GM12878 (cell line): ENCODE measurements around the gene BET1. TPM values are rescaled to one million over a fixed set of nuclear protein-coding genes. Genes with fewer than 3 reads are reported as not detected.

Source experiments
- ATAC-seq: fragments of 200-7000 bp; cut with Tn5 transposase; 3 replicates; pipeline ENCODE4 v1.9.1; 2020; ENCODE audit warnings: mild to moderate bottlenecking, moderate library complexity
- BruUV-seq: library from RNA; stranded (reverse); fragments of 400-500 nt; replicated peaks from 2 replicates; lab custom pipeline; 2021; lab: Mats Ljungman, UMichigan
- CTCF ChIA-PET: fragments of 300-600 bp; sonication (Branson Sonifier 250); formaldehyde crosslinking; extraction: SDS; loops from one replicate; lab custom pipeline; 2021; ENCODE audit warnings: inconsistent platforms; lab: Yijun Ruan, JAX
- POLR2A ChIA-PET: fragments of 350-600 bp; formaldehyde crosslinking; extraction: SDS; loops from one replicate; lab custom pipeline; 2021; ENCODE audit warnings: inconsistent platforms; lab: Charles Lee
- RAD21 ChIA-PET: fragments of 300-600 bp; sonication (Branson Sonifier 250); formaldehyde crosslinking; loops from one replicate; lab custom pipeline; 2023; ENCODE audit warnings: antibody characterized with exemption; ENCODE audit not compliant: unreplicated experiment; lab: Charles Lee
- SMC1A ChIA-PET: fragments of 300-600 bp; sonication (Branson Sonifier 250); formaldehyde crosslinking; loops from one replicate; lab custom pipeline; 2023; ENCODE audit not compliant: unreplicated experiment, uncharacterized antibody; lab: Charles Lee
- DNase-seq: peaks from one replicate; pipeline ENCODE4 v3.0.0-alpha.2; 2011; ENCODE audit warnings: low read depth, low spot score
- FAIRE-seq: peaks from 3 replicates; lab custom pipeline; 2011; peaks lifted over from hg19 to GRCh38; lab: Jason Lieb, UNC
- H2AFZ ChIP-seq: 2 replicates; pipeline ENCODE4 v1.6.0; 2011; ENCODE audit warnings: low read depth, low read length, control low read depth; ENCODE audit not compliant: control insufficient read depth
- H3K27ac ChIP-seq: 2 replicates; pipeline ENCODE4 v1.5.1; 2011; ENCODE audit warnings: control low read depth; ENCODE audit not compliant: control insufficient read depth, insufficient read depth
- H3K27me3 ChIP-seq, 2 experiments: replicated peaks in 1 of 2; 2 replicates each; pipeline versions ENCODE4 v1.6.0 to v1.6.1; 2011; ENCODE audit warnings: low read length in 1 of 2; ENCODE audit not compliant: control insufficient read depth in 2 of 2, insufficient read depth in 2 of 2
- H3K36me3 ChIP-seq, 2 experiments: 2 replicates each; pipeline ENCODE4 v1.5.1; 2011; ENCODE audit warnings: low read length in 1 of 2; ENCODE audit not compliant: control insufficient read depth in 2 of 2, insufficient read depth in 2 of 2
- H3K4me1 ChIP-seq: 2 replicates; pipeline ENCODE4 v1.6.1; 2011; ENCODE audit warnings: mild to moderate bottlenecking, low read length, moderate library complexity, mixed read lengths; ENCODE audit not compliant: control insufficient read depth, insufficient read depth
- H3K4me2 ChIP-seq: 2 replicates; pipeline ENCODE4 v1.6.0; 2011; ENCODE audit warnings: control low read depth; ENCODE audit not compliant: control insufficient read depth, insufficient read depth
- H3K4me3 ChIP-seq: fragments of 200-600 bp; sonication (generic); 2 replicates; pipeline ENCODE4 v1.5.1; 2016
- H3K79me2 ChIP-seq: 2 replicates; pipeline ENCODE4 v1.6.0; 2011; ENCODE audit warnings: low read length; ENCODE audit not compliant: control insufficient read depth, insufficient read depth
- H3K9ac ChIP-seq: 2 replicates; pipeline ENCODE4 v1.8.0; 2011; ENCODE audit warnings: low read length, control low read depth, mixed read lengths; ENCODE audit not compliant: control insufficient read depth, insufficient read depth
- H3K9me3 ChIP-seq: replicated peaks from 3 replicates; pipeline ENCODE4 v1.5.1; 2011; ENCODE audit warnings: mild to moderate bottlenecking, low read length; ENCODE audit not compliant: control insufficient read depth, insufficient read depth
- H4K20me1 ChIP-seq: 2 replicates; pipeline ENCODE4 v1.6.0; 2011; ENCODE audit not compliant: control insufficient read depth, insufficient read depth
- CHD2 ChIP-seq: IDR thresholded peaks from 2 replicates; pipeline ENCODE4 v1.6.1; 2011; ENCODE audit warnings: low read depth, low read length, improper control_type of control experiment, borderline replicate concordance
- EZH2 ChIP-seq: IDR thresholded peaks from 2 replicates; pipeline ENCODE4 v1.6.1; 2012; ENCODE audit warnings: low read depth, mild to moderate bottlenecking, control low read depth, inconsistent platforms, low read length, borderline replicate concordance; ENCODE audit not compliant: control insufficient read depth
- GATAD2B ChIP-seq: fragments of 450-650 bp; conservative IDR thresholded peaks from 2 replicates; pipeline ENCODE4 v1.6.1; 2017; ENCODE audit warnings: low read depth, mild to moderate bottlenecking, moderate library complexity
- NBN ChIP-seq: fragments of 450-650 bp; IDR thresholded peaks from 2 replicates; pipeline ENCODE4 v1.6.1; 2016
- NFIC ChIP-seq: IDR thresholded peaks from 2 replicates; pipeline ENCODE4 v1.6.1; 2012; ENCODE audit warnings: low read depth, mild to moderate bottlenecking, inconsistent platforms, low read length, moderate library complexity
- PAX8 ChIP-seq: fragments of 450-650 bp; IDR thresholded peaks from 2 replicates; pipeline ENCODE4 v1.6.1; 2017; ENCODE audit warnings: mild to moderate bottlenecking, moderate library complexity
- RB1 ChIP-seq: fragments of 450-650 bp; formaldehyde crosslinking; IDR thresholded peaks from 2 replicates; pipeline ENCODE4 v1.6.1; 2017; ENCODE audit warnings: mild to moderate bottlenecking, borderline replicate concordance
- RFX5 ChIP-seq: IDR thresholded peaks from 2 replicates; pipeline ENCODE4 v1.6.1; 2011; ENCODE audit warnings: low read depth, low read length, improper control_type of control experiment
- SMAD1 ChIP-seq: fragments of 450-650 bp; IDR thresholded peaks from 2 replicates; pipeline ENCODE4 v1.6.1; 2018; ENCODE audit warnings: mild to moderate bottlenecking, low read depth; ENCODE audit not compliant: partially characterized antibody
- SMARCA5 ChIP-seq: fragments of 450-650 bp; IDR thresholded peaks from 2 replicates; pipeline ENCODE4 v1.6.1; 2017; ENCODE audit warnings: mild to moderate bottlenecking
- SRF ChIP-seq, 2 experiments: IDR thresholded peaks; 2 replicates each; pipeline ENCODE4 v1.6.1; 2011; ENCODE audit warnings: low read depth in 2 of 2, low read length in 2 of 2, mild to moderate bottlenecking in 1 of 2, moderate library complexity in 1 of 2
- STAT1 ChIP-seq: fragments of 450-650 bp; conservative IDR thresholded peaks from 2 replicates; pipeline ENCODE4 v1.6.1; 2014; ENCODE audit warnings: antibody characterized with exemption, mild to moderate bottlenecking
- TBL1XR1 ChIP-seq: IDR thresholded peaks from 2 replicates; pipeline ENCODE4 v1.6.1; 2012; ENCODE audit warnings: low read depth, low read length, improper control_type of control experiment
- TCF3 ChIP-seq: IDR thresholded peaks from 2 replicates; pipeline ENCODE4 v1.6.1; 2012; ENCODE audit warnings: low read depth, mild to moderate bottlenecking, low read length, borderline replicate concordance; ENCODE audit not compliant: insufficient read depth
- YBX1 ChIP-seq: fragments of 450-650 bp; IDR thresholded peaks from 2 replicates; pipeline ENCODE4 v1.6.1; 2016; ENCODE audit warnings: antibody characterized with exemption
- ZNF274 ChIP-seq: IDR thresholded peaks from one replicate; pipeline ENCODE4 v1.8.0; 2011; ENCODE audit not compliant: insufficient read length, insufficient read depth
- ZZZ3 ChIP-seq: IDR thresholded peaks from 2 replicates; pipeline ENCODE4 v1.6.1; 2011; ENCODE audit warnings: low read depth; ENCODE audit not compliant: control insufficient read depth, insufficient read length
- WGBS: methylation state at CpG from one replicate; pipeline ENCODE4 v1.1.6; 2016; ENCODE audit warnings: low lambda C conversion rate; ENCODE audit not compliant: insufficient replicate concordance, insufficient coverage; ENCODE audit errors: missing lambda C conversion rate; 5-methylcytosine and 5-hydroxymethylcytosine counted together
- in situ Hi-C: fragments of 300-500 bp; cut with MboI; formaldehyde crosslinking; loops from 9 replicates; pipeline ENCODE4 v1.14.3; 2018; ENCODE audit warnings: mixed read lengths
- intact Hi-C: fragments of 100-400 bp; cut with micrococcal nuclease; formaldehyde crosslinking; loops from one replicate; pipeline ENCODE4 v1.14.2; 2022; ENCODE audit not compliant: unreplicated experiment
- polyA plus RNA-seq, 11 experiments: library from polyadenylated mRNA; depleted of rRNA in 4 of 11; unstranded in 6 of 11; stranded (reverse) in 5 of 11; fragments of >200 nt; fragmentation: Nextera tagmentation in 4 of 11; fragmentation: Illumina TruSeq in 1 of 11; extraction: Ambion mirVana in 4 of 11; extraction: Trizol in 1 of 11; gene quantifications; 1 replicate in 1 of 11; 2 replicates in 10 of 11; pipeline versions ENCODE4 v1.2.1 to v1.2.3, GENCODE V29; 2011 to 2016; ENCODE audit warnings: inconsistent platforms in 2 of 11, missing spikeins in 2 of 11, low read depth in 1 of 11
- total RNA-seq, 4 experiments: library from RNA; depleted of rRNA in 3 of 4; stranded (reverse); fragments of >200 nt in 3 of 4; fragmentation: Illumina TruSeq in 1 of 4; extraction: Trizol in 1 of 4; gene quantifications; 2 replicates each; pipeline versions ENCODE4 v1.2.1 to v1.2.3, GENCODE V29; 2013 to 2021

Gene BET1
- total and polyA plus RNA-seq, 10 of the 15 experiments (the other 5 are each of a cell fraction or from before 2014, with no cell fraction given): 12.5 to 99.5 (median 28.4) TPM

DNA sequence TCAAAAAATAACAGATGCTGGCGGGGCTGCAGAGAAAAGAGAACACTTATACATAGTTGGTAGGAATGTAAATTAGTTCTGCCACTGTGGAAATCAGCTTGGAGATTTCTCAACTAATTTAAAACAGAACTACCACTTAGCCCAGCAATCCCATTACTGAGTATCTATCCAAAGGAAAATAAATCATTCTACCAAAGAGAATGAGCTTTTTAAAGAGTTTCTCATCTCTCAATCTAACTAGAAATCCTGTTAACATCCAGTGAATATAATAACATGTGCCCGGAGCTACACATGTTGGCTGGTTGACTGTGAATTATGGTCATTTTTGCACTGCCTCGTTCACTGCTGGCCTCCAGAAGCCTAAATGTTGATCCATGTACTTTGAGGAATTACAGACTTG lies 39.3 kb downstream of the BET1 start:
- no peaks in the 10 kb centered on the region for H4K20me1 ChIP-seq
- in situ Hi-C loops (no loop called here), intact Hi-C loops (no loop called here)
- SMC1A ChIA-PET: interaction anchor here (1.0 to 1.9 kb wide), 5 partner anchors 11 to 123 kb away, joined by 3 to 7 read pairs (median 3); no protein-coding TSS in a partner anchor
- ATAC-seq: no peak
- H3K9me3 ChIP-seq: no peaks in the 10 kb centered on the region
- DNase-seq: no peak
- POLR2A ChIA-PET: no interaction called here
- H3K4me1 ChIP-seq: no peaks in the 10 kb centered on the region
- H3K27ac ChIP-seq: no peak overlapping the region
- TF ChIP-seq GATAD2B: no peak
- TF ChIP-seq EZH2: no peak
- no peak for TF ChIP-seq TCF3
- TF ChIP-seq TBL1XR1: no peak
- no peak for TF ChIP-seq PAX8
- TF ChIP-seq ZZZ3: no peak
- TF ChIP-seq RB1: no peak
- FAIRE-seq: no peak
- H3K79me2 ChIP-seq: no peaks in the 10 kb centered on the region
- no peaks in the 10 kb centered on the region for H3K36me3 ChIP-seq
- no peak overlapping the region for H3K4me3 ChIP-seq
- 21% methylated on average over 3 of the region's 3 CpGs for WGBS
- CTCF ChIA-PET: interaction anchor here (0.7 to 1.7 kb wide), 3 partner anchors 13 to 123 kb away, joined by 3 to 5 read pairs (median 3); no protein-coding TSS in a partner anchor
- H2AFZ ChIP-seq: no peak overlapping the region
- no peak overlapping the region for H3K4me2 ChIP-seq
- no peak overlapping the region for H3K9ac ChIP-seq
- no TSS peak for BruUV-seq
- no peaks in the 10 kb centered on the region for H3K27me3 ChIP-seq
- RAD21 ChIA-PET: no interaction called here

DNA sequence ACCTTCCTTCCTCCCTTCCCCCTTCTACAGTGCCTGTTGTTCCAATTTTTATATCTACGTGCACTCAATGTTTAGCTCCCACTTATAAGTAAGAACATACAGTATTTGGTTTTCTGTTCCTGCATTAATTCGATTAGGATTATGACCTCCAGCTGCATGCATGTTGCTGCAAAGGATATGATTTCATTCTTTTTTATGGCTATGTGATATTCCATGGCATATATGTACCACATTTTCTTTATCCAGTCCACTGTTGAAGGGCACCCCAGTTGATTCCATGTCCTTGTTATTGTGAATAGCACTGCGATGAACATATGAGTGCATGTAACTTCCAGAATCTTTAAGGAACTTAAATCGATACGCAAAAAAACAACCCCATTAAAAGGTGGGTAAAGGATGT lies 39.9 kb downstream of the BET1 start:
- no peaks in the 10 kb centered on the region for H3K4me1 ChIP-seq
- no peaks in the 10 kb centered on the region for H3K36me3 ChIP-seq
- no peaks in the 10 kb centered on the region for H4K20me1 ChIP-seq
- ChIA-PET POLR2A (no interaction called here), CTCF (interaction anchor here (1.7 kb wide), 1 partner anchor 61 kb away, joined by 5 read pairs; no protein-coding TSS in a partner anchor), SMC1A (interaction anchor here (1.0 to 1.7 kb wide), 2 partner anchors 11 to 17 kb away, joined by 3 to 6 read pairs; no protein-coding TSS in a partner anchor), RAD21 (no interaction called here)
- in situ Hi-C loops (no loop called here), intact Hi-C loops (no loop called here)
- no peak overlapping the region for H3K4me3 ChIP-seq
- H3K4me2 ChIP-seq: no peak overlapping the region
- BruUV-seq: no TSS peak
- no peaks in the 10 kb centered on the region for H3K27me3 ChIP-seq
- no peak for ATAC-seq
- no peak for DNase-seq
- no peak for TF ChIP-seq STAT1
- no peak for TF ChIP-seq SRF (IDR thresholded peaks at IDR 0.05; ENCODE audit: low read depth in 2 of 2, low read length in 2 of 2)
- no peak for TF ChIP-seq NBN
- TF ChIP-seq NFIC: no peak
- no peak for TF ChIP-seq ZNF274
- TF ChIP-seq SMARCA5: no peak
- TF ChIP-seq SMAD1: no peak
- TF ChIP-seq YBX1: no peak
- no peak for TF ChIP-seq CHD2
- no peak for TF ChIP-seq RFX5
- WGBS: 91% methylated on average over 5 of the region's 5 CpGs
- no peak overlapping the region for H2AFZ ChIP-seq
- no peaks in the 10 kb centered on the region for H3K9me3 ChIP-seq
- no peak overlapping the region for H3K27ac ChIP-seq
- H3K79me2 ChIP-seq: no peaks in the 10 kb centered on the region
- no peak for FAIRE-seq
- no peak overlapping the region for H3K9ac ChIP-seq
